LoVo (cell line): ENCODE data around the gene CUL1.

Experiments used
- DNase-seq: peaks from one replicate; pipeline ENCODE4 v3.0.0-alpha.2; 2016; ENCODE audit warnings: low spot score

CUL1 gene

GRCh38 chr7:148804343-148805235, 105.9 kb downstream of the CUL1 start:
- DNase-seq = no peak

GRCh38 chr7:148806187-148806586, 107.5 kb downstream of the CUL1 start:
- DNase-seq = no peak

GRCh38 chr7:148807436-148807835, 108.7 kb downstream of the CUL1 start:
- no peak for DNase-seq

GRCh38 chr7:148809856-148810255, 111.2 kb downstream of the CUL1 start:
- DNase-seq = no peak

GRCh38 chr7:148811892-148812291, 113.2 kb downstream of the CUL1 start:
- DNase-seq = no peak

GRCh38 chr7:148813890-148814289, 115.2 kb downstream of the CUL1 start:
- DNase-seq = no peak

- DNase-seq = no peak
These were observed 116.3 kb downstream of the CUL1 start for GRCh38 chr7:148814922-148815559.

- DNase-seq = no peak
These were observed 116.9 kb downstream of the CUL1 start for GRCh38 chr7:148815612-148816011.

GRCh38 chr7:148819697-148820360, 121.1 kb downstream of the CUL1 start:
- DNase-seq = no peak

- no peak for DNase-seq
These were observed 122.7 kb downstream of the CUL1 start for GRCh38 chr7:148821422-148821821.

GRCh38 chr7:148824864-148825263, 126.2 kb downstream of the CUL1 start:
- DNase-seq = no peak

GRCh38 chr7:148825338-148825737, 126.6 kb downstream of the CUL1 start:
- DNase-seq = no peak

GRCh38 chr7:148828965-148829364, 130.3 kb downstream of the CUL1 start:
- no peak for DNase-seq

- DNase-seq = no peak
These were observed 132.4 kb downstream of the CUL1 start for GRCh38 chr7:148830897-148831692.

- DNase-seq = no peak
These were observed 133.1 kb downstream of the CUL1 start for GRCh38 chr7:148831782-148832181.

GRCh38 chr7:148834605-148835004, 135.9 kb downstream of the CUL1 start:
- no peak for DNase-seq

GRCh38 chr7:148835854-148836253, 137.2 kb downstream of the CUL1 start:
- no peak for DNase-seq

- DNase-seq = no peak
These were observed 140.2 kb downstream of the CUL1 start for GRCh38 chr7:148838905-148839304.

- no peak for DNase-seq
These were observed 149.4 kb downstream of the CUL1 start for GRCh38 chr7:148847815-148848734.

- no peak for DNase-seq
These were observed 150.8 kb downstream of the CUL1 start for GRCh38 chr7:148849393-148850098.
